Natural killer cell (primary cell): ENCODE results near the gene COL1A1. TPM values are rescaled to one million over a fixed set of nuclear protein-coding genes. Genes with fewer than 3 reads are reported as not detected.

Source experiments
- ATAC-seq, 3 donors: fragments of 150-1000 bp in 2 of 3; fragments of 200-7000 bp in 1 of 3; cut with Tn5 transposase; 1 replicate in 1 of 3; 2 replicates in 2 of 3; pipeline ENCODE4 v1.10.0; 2021; ENCODE audit warnings: mild to moderate bottlenecking in 2 of 3, moderate library complexity in 2 of 3
- DNase-seq, 2 donors: peaks; one replicate each; pipeline versions ENCODE4 v3.0.0 to v3.0.0-alpha.2; 2013 to 2021; ENCODE audit warnings: mixed read lengths in 1 of 2
- H3K27ac ChIP-seq: one replicate; pipeline ENCODE4 v1.5.1; 2013; ENCODE audit warnings: mild to moderate bottlenecking, low read length
- H3K27me3 ChIP-seq: one replicate; pipeline ENCODE4 v1.6.1; 2013; ENCODE audit warnings: low read length; ENCODE audit not compliant: control insufficient read depth, insufficient read depth
- H3K36me3 ChIP-seq: one replicate; pipeline ENCODE4 v1.6.1; 2013; ENCODE audit warnings: low read length; ENCODE audit not compliant: control insufficient read depth, insufficient read depth
- H3K4me1 ChIP-seq: one replicate; pipeline ENCODE4 v1.6.1; 2013; ENCODE audit warnings: low read length; ENCODE audit not compliant: control insufficient read depth, insufficient read depth
- H3K4me3 ChIP-seq: one replicate; pipeline ENCODE4 v1.5.1; 2013; ENCODE audit warnings: low read length
- H3K9me3 ChIP-seq: one replicate; pipeline ENCODE4 v1.6.1; 2013; ENCODE audit warnings: low read length; ENCODE audit not compliant: control insufficient read depth, insufficient read depth
- H3K27ac Mint-ChIP-seq, 2 donors: one replicate each; pipeline ENCODE4 v1.8.0; 2022; ENCODE audit warnings: mild to moderate bottlenecking in 2 of 2, mixed read lengths in 2 of 2, moderate library complexity in 1 of 2
- H3K27me3 Mint-ChIP-seq, 2 donors: one replicate each; pipeline ENCODE4 v1.8.0; 2022; ENCODE audit warnings: low read depth in 2 of 2, mixed read lengths in 2 of 2
- H3K36me3 Mint-ChIP-seq: one replicate; pipeline ENCODE4 v1.8.0; 2022; ENCODE audit warnings: mixed read lengths
- H3K4me1 Mint-ChIP-seq, 2 donors: one replicate each; pipeline ENCODE4 v1.8.0; 2022; ENCODE audit warnings: mixed read lengths in 2 of 2
- H3K4me3 Mint-ChIP-seq: one replicate; pipeline ENCODE4 v1.8.0; 2022; ENCODE audit warnings: mild to moderate bottlenecking, moderate library complexity, mixed read lengths
- H3K9me3 Mint-ChIP-seq, 2 donors: one replicate each; pipeline ENCODE4 v1.8.0; 2022; ENCODE audit warnings: mixed read lengths in 2 of 2
- CTCF ChIP-seq: fragments of 200-600 bp; IDR thresholded peaks from one replicate; pipeline ENCODE4 v1.8.0; 2022; ENCODE audit warnings: antibody characterized with exemption
- WGBS: methylation state at CpG from one replicate; pipeline ENCODE4 v1.1.7; 2013; ENCODE audit warnings: missing lambda C conversion rate; ENCODE audit not compliant: insufficient coverage; 5-methylcytosine and 5-hydroxymethylcytosine counted together
- intact Hi-C: fragments of 100-400 bp; cut with micrococcal nuclease; formaldehyde crosslinking; loops from one replicate; pipeline ENCODE4 v1.14.2; 2022
- total RNA-seq, 4 donors: library from RNA; stranded (reverse); fragments of 120-200 nt in 1 of 4; gene quantifications; one replicate each; pipeline versions ENCODE4 v1.2.3 to v1.2.4, GENCODE V29; 2013 to 2022

COL1A1 gene
- total RNA-seq, 3 donors from 2014 or later (not counting 1 experiment from before 2014, with no cell fraction given) = 2.3 to 7.5 (median 2.6) TPM

GRCh38 chr17:50174444-50174843, 27.0 kb downstream of the COL1A1 start:
- no peak for DNase-seq
- no peak for TF ChIP-seq CTCF

GRCh38 chr17:50173335-50173941, 28.0 kb downstream of the COL1A1 start:
- Histone ChIP-seq H3K27me3 (no peaks in the 10 kb centered on the region), H3K27ac (no peak overlapping the region), H3K4me1 (peaks cover 19% of the 10 kb centered on the region), H3K9me3 (no peaks in the 10 kb centered on the region), H3K4me3 (no peak overlapping the region), H3K36me3 (no peaks in the 10 kb centered on the region)
- no peak for TF ChIP-seq CTCF
- no peak overlapping the region for H3K27ac Mint-ChIP-seq
- WGBS = 85% methylated on average over 8 of the region's 10 CpGs
- no peaks in the 10 kb centered on the region for H3K9me3 Mint-ChIP-seq
- H3K4me1 Mint-ChIP-seq = peaks cover 19 to 20% of the 10 kb centered on the region in 2 donors
- H3K36me3 Mint-ChIP-seq = no peaks in the 10 kb centered on the region
- no peak for ATAC-seq
- H3K4me3 Mint-ChIP-seq = no peak overlapping the region
- peaks cover 0 to 9% of the 10 kb centered on the region in 2 donors for H3K27me3 Mint-ChIP-seq
- intact Hi-C loops = no loop called here
- DNase-seq = no peak

More at GRCh38 chr17:50174444-50174843, 27.0 kb downstream of the COL1A1 start:
- no peaks in the 10 kb centered on the region for H3K36me3 Mint-ChIP-seq
- no peaks in the 10 kb centered on the region for H3K9me3 Mint-ChIP-seq
- H3K36me3 ChIP-seq = no peaks in the 10 kb centered on the region
- H3K27me3 Mint-ChIP-seq = peaks cover 0 to 7% of the 10 kb centered on the region in 2 donors
- no peaks in the 10 kb centered on the region for H3K27me3 ChIP-seq
- peaks cover 12% of the 10 kb centered on the region in 2 donors for H3K4me1 Mint-ChIP-seq
- H3K4me3 ChIP-seq = no peak overlapping the region
- intact Hi-C loops = no loop called here
- no peaks in the 10 kb centered on the region for H3K9me3 ChIP-seq
- H3K27ac Mint-ChIP-seq = no peak overlapping the region
- peaks cover 11% of the 10 kb centered on the region for H3K4me1 ChIP-seq
- no peak for ATAC-seq
- WGBS = 79% methylated on average over 6 of the region's 6 CpGs
- no peak overlapping the region for H3K4me3 Mint-ChIP-seq
- no peak overlapping the region for H3K27ac ChIP-seq

- no peak overlapping the region for H3K27ac ChIP-seq
- Mint-ChIP-seq H3K27me3 (peaks cover 0 to 6% of the 10 kb centered on the region in 2 donors), H3K27ac (no peak overlapping the region), H3K36me3 (no peaks in the 10 kb centered on the region), H3K9me3 (no peaks in the 10 kb centered on the region), H3K4me3 (no peak overlapping the region), H3K4me1 (peaks cover 14 to 15% of the 10 kb centered on the region in 2 donors)
- no peak for DNase-seq
- H3K4me3 ChIP-seq = no peak overlapping the region
- 93% methylated on average over 6 of the region's 6 CpGs for WGBS
- no peak for TF ChIP-seq CTCF
- intact Hi-C loops = no loop called here
- no peaks in the 10 kb centered on the region for H3K9me3 ChIP-seq
- no peak for ATAC-seq
- no peaks in the 10 kb centered on the region for H3K36me3 ChIP-seq
- H3K27me3 ChIP-seq = no peaks in the 10 kb centered on the region
- H3K4me1 ChIP-seq = peaks cover 18% of the 10 kb centered on the region
Measured at GRCh38 chr17:50172936-50173334, 28.5 kb downstream of the COL1A1 start.

GRCh38 chr17:50172130-50172529, 29.3 kb downstream of the COL1A1 start:
- TF ChIP-seq CTCF = no peak
- 92% methylated on average over 11 of the region's 11 CpGs for WGBS
- Mint-ChIP-seq H3K27me3 (peaks cover 0 to 6% of the 10 kb centered on the region in 2 donors), H3K27ac (no peak overlapping the region), H3K36me3 (no peaks in the 10 kb centered on the region), H3K4me1 (peaks cover 12% of the 10 kb centered on the region in 2 donors), H3K4me3 (no peak overlapping the region), H3K9me3 (no peaks in the 10 kb centered on the region)
- peaks cover 16% of the 10 kb centered on the region for H3K4me1 ChIP-seq
- ATAC-seq (no peak), DNase-seq (no peak)
- intact Hi-C loops = no loop called here
- no peak overlapping the region for H3K4me3 ChIP-seq
- no peak overlapping the region for H3K27ac ChIP-seq
- no peaks in the 10 kb centered on the region for H3K9me3 ChIP-seq
- no peaks in the 10 kb centered on the region for H3K27me3 ChIP-seq
- H3K36me3 ChIP-seq = no peaks in the 10 kb centered on the region
